ENCODE results near the gene MMS19.

Gene MMS19

DNA sequence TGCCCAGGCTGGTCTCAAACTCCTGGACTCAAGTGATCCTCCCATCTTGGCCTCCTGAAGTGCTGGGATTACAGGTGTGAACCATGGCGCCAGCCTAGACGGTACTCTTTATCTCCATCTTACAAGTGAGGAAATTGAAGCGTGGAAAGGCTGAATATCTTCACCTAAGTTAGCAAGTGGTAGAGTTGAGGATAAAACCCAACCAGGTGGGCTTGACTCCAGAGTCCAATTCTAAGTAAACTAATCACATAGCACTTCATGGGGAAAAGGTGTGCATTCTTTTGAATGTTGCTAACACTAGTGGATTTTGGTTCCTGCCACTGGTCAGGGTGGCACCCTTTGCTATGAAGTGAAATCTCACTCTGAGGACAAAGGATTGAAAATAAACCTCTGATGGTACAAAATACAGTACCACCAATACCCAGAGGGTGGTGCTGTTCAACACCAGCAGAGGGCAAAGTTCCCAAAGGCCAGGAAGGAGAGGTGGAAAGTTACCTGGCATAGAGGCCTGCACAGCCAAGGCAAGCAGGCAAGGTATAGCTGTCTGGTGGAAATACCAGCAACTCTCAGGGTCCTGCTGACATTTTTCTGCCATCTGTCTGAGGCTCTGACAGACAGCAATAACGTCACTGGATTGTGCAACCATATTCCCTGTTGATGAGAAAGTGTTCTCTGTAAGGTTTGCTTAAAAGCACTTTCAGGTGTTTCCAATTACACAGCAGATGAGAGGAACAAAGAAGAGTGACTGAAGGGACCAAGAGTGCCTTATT is 34.7 kb downstream of the MMS19 start:
- H3K27me3 ChIP-seq (ENCODE audit: low read depth, low read length) = no peaks in the 10 kb centered on the region
- no peak overlapping the region for H3K9ac ChIP-seq (ENCODE audit: low read length)
- no peak overlapping the region for H3K4me2 ChIP-seq (ENCODE audit: low read length)
- no peaks in the 10 kb centered on the region for H4K20me1 ChIP-seq (ENCODE audit: insufficient read depth, low read length)
- no peaks in the 10 kb centered on the region for H3K79me2 ChIP-seq (ENCODE audit: low read length)
- peaks cover 38% of the 10 kb centered on the region for H3K36me3 ChIP-seq (replicated peaks; ENCODE audit: low read depth, low read length)
- TF ChIP-seq EZH2phosphoT487 (IDR thresholded peaks at IDR 0.05; ENCODE audit: low read depth) = no peak
- TF ChIP-seq, protein P1, sequence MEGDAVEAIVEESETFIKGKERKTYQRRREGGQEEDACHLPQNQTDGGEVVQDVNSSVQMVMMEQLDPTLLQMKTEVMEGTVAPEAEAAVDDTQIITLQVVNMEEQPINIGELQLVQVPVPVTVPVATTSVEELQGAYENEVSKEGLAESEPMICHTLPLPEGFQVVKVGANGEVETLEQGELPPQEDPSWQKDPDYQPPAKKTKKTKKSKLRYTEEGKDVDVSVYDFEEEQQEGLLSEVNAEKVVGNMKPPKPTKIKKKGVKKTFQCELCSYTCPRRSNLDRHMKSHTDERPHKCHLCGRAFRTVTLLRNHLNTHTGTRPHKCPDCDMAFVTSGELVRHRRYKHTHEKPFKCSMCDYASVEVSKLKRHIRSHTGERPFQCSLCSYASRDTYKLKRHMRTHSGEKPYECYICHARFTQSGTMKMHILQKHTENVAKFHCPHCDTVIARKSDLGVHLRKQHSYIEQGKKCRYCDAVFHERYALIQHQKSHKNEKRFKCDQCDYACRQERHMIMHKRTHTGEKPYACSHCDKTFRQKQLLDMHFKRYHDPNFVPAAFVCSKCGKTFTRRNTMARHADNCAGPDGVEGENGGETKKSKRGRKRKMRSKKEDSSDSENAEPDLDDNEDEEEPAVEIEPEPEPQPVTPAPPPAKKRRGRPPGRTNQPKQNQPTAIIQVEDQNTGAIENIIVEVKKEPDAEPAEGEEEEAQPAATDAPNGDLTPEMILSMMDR (IDR thresholded peaks at IDR 0.05; ENCODE audit: low read depth, low read length) = peak; percentile 74
- no peak overlapping the region for H3K4me3 ChIP-seq (ENCODE audit: low read length)
- no peak overlapping the region for H2AFZ ChIP-seq (ENCODE audit: low read depth, low read length)
- H3K27ac ChIP-seq (ENCODE audit: low read length) = no peak overlapping the region
- no peaks in the 10 kb centered on the region for H3K9me3 ChIP-seq (ENCODE audit: insufficient read depth, low read length)
- no peaks in the 10 kb centered on the region for H3K4me1 ChIP-seq (ENCODE audit: low read length)

DNA sequence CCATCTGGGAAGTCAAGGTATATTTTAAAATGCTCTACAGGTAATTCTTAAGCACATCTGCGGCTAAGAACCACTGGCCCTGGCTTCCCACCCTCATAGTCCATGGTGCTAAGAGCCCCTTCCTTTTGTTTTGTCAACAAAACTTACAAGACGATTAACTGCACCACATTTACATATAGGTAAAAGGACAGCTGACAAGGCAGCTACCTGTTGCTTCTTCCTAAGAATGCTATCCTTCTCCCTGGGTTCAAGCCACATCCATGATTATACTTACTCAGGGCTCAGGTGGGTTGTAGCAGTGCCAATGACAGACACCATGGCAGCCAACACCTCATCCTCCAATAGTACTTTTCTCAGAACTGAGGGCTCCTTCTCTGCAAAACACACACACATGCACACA is 35.9 kb downstream of the MMS19 start:
- H4K20me1 ChIP-seq (ENCODE audit: insufficient read depth, low read length) = no peaks in the 10 kb centered on the region
- no peak overlapping the region for H3K9ac ChIP-seq (ENCODE audit: low read length)
- no peak overlapping the region for H3K27ac ChIP-seq (ENCODE audit: low read length)
- no peaks in the 10 kb centered on the region for H3K9me3 ChIP-seq (ENCODE audit: insufficient read depth, low read length)
- H3K4me1 ChIP-seq (ENCODE audit: low read length) = no peaks in the 10 kb centered on the region
- TF ChIP-seq, protein P1 (IDR thresholded peaks at IDR 0.05; ENCODE audit: low read depth, low read length) = no peak
- no peak for TF ChIP-seq EZH2phosphoT487 (IDR thresholded peaks at IDR 0.05; ENCODE audit: low read depth)
- H3K36me3 ChIP-seq (replicated peaks; ENCODE audit: low read depth, low read length) = peaks cover 44% of the 10 kb centered on the region
- no peaks in the 10 kb centered on the region for H3K27me3 ChIP-seq (ENCODE audit: low read depth, low read length)
- no peak overlapping the region for H3K4me2 ChIP-seq (ENCODE audit: low read length)
- H3K79me2 ChIP-seq (ENCODE audit: low read length) = no peaks in the 10 kb centered on the region
- H2AFZ ChIP-seq (ENCODE audit: low read depth, low read length) = no peak overlapping the region
- H3K4me3 ChIP-seq (ENCODE audit: low read length) = no peak overlapping the region

DNA sequence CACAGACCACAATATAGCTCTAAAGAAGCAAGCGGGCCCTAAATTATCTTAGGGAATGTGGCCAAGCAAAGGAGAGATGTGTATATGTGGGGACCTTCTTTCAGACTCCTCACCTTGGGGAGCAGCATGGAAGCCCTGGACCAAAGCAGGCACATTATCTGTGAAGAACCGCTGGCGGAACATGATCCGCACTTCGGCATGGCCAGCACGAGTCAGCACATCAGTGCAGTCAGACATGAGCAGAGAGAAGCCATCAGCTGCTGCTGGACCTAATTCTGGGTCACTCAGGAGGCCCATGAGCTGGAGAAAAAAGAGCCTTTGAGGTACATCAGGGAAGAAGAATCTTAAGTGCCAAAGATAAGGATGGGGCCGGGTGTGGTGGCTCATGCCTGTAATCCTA is 38.3 kb downstream of the MMS19 start:
- Histone ChIP-seq H3K27ac (ENCODE audit: low read length) (no peak overlapping the region), H3K79me2 (ENCODE audit: low read length) (no peaks in the 10 kb centered on the region), H3K27me3 (ENCODE audit: low read depth, low read length) (no peaks in the 10 kb centered on the region), H3K4me1 (ENCODE audit: low read length) (no peaks in the 10 kb centered on the region), H3K4me2 (ENCODE audit: low read length) (no peak overlapping the region), H2AFZ (ENCODE audit: low read depth, low read length) (no peak overlapping the region), H3K36me3 (replicated peaks; ENCODE audit: low read depth, low read length) (peaks cover 53% of the 10 kb centered on the region), H3K4me3 (ENCODE audit: low read length) (no peak overlapping the region), H3K9me3 (ENCODE audit: insufficient read depth, low read length) (no peaks in the 10 kb centered on the region), H4K20me1 (ENCODE audit: insufficient read depth, low read length) (no peaks in the 10 kb centered on the region), H3K9ac (ENCODE audit: low read length) (no peak overlapping the region)
- TF ChIP-seq EZH2phosphoT487 (IDR thresholded peaks at IDR 0.05; ENCODE audit: low read depth) = no peak
- TF ChIP-seq, protein P1 (IDR thresholded peaks at IDR 0.05; ENCODE audit: low read depth, low read length) = no peak

DNA sequence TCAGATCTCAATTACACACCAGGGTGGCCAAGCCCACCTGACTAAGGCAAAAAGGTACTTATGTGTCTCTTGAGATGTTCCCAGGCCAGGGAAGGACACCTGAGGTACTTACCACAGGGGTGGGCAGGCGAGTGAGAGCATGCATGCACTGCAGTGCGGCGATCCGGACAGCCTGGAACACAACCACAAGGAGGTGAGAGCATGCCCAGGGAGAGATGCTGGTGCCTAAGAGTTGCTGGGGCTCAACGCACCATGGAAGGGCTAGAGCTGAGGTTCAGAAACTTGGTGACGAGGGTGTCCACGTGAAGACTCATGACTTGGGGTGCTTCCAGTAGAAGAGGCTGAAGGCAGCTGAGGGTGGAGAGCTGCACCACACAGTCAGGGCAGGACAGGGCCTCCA is 39.1 kb downstream of the MMS19 start:
- TF ChIP-seq, protein P1 (IDR thresholded peaks at IDR 0.05; ENCODE audit: low read depth, low read length) = no peak
- TF ChIP-seq EZH2phosphoT487 (IDR thresholded peaks at IDR 0.05; ENCODE audit: low read depth) = no peak
- Histone ChIP-seq H3K36me3 (replicated peaks; ENCODE audit: low read depth, low read length) (peaks cover 53% of the 10 kb centered on the region), H3K9me3 (ENCODE audit: insufficient read depth, low read length) (no peaks in the 10 kb centered on the region), H3K27ac (ENCODE audit: low read length) (no peak overlapping the region), H3K4me1 (ENCODE audit: low read length) (no peaks in the 10 kb centered on the region), H4K20me1 (ENCODE audit: insufficient read depth, low read length) (no peaks in the 10 kb centered on the region), H3K4me3 (ENCODE audit: low read length) (no peak overlapping the region), H3K9ac (ENCODE audit: low read length) (no peak overlapping the region), H3K79me2 (ENCODE audit: low read length) (no peaks in the 10 kb centered on the region), H3K27me3 (ENCODE audit: low read depth, low read length) (no peaks in the 10 kb centered on the region), H3K4me2 (ENCODE audit: low read length) (no peak overlapping the region), H2AFZ (ENCODE audit: low read depth, low read length) (no peak overlapping the region)

All from OCI-LY3 (cell line).